ENCODE data around the gene NIT1.

DNA sequence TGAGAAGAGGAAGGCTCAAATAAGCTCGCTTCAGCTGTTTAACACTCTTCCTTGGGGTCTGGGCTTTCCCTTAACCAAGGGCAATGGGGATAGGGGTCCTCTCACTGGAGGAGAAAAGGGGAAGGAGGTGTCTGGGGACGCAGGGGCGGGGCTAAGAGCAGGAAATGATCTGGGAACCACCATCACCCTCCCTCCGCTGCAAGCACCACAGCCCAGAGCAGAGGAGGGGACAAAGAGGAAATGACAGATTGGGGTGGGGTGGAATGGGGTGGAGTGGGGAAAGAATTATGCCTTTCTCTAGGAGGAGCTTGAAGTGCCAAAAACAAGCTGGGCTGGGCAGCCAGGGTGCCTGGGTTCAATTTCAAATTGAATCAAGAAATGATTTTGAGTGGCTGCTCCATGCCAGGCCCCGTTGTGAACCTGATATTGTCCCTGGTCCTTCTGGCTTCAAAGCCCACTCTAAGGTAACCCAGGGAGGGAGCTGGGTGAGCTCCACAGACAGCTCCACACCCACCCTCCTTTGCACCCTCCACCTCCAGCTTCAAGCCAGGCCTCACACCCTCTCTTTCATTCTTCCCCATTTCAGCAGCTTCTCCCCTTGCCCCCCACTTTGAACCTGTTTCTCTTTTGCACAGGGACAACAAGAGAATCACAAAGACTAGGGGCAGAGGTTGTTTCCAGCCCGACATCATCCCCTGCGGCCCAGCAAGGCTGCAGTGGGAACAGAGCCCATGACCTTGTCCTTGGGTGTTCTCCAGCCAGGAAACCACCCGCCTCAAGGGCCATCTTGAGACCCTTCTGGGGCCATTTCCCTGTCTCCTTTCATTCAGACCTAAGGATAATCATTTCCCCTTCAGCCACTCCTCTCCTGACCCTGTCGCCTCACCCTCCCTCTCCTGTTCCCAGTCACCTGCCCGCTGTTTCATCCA, 49.3 kb upstream of the NIT1 start:
- TF ChIP-seq, protein P1, sequence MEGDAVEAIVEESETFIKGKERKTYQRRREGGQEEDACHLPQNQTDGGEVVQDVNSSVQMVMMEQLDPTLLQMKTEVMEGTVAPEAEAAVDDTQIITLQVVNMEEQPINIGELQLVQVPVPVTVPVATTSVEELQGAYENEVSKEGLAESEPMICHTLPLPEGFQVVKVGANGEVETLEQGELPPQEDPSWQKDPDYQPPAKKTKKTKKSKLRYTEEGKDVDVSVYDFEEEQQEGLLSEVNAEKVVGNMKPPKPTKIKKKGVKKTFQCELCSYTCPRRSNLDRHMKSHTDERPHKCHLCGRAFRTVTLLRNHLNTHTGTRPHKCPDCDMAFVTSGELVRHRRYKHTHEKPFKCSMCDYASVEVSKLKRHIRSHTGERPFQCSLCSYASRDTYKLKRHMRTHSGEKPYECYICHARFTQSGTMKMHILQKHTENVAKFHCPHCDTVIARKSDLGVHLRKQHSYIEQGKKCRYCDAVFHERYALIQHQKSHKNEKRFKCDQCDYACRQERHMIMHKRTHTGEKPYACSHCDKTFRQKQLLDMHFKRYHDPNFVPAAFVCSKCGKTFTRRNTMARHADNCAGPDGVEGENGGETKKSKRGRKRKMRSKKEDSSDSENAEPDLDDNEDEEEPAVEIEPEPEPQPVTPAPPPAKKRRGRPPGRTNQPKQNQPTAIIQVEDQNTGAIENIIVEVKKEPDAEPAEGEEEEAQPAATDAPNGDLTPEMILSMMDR (IDR thresholded peaks at IDR 0.05; ENCODE audit: insufficient read depth, low read length, poor library complexity, severe bottlenecking) = no peak
- no peak for TF ChIP-seq EZH2phosphoT487 (conservative IDR thresholded peaks at IDR 0.05; ENCODE audit: low read length)
